SK-N-SH (cell line): ENCODE measurements around the gene ZDHHC7.

Experiments
- CTCF ChIP-seq: fragments of 200-600 bp; sonication (generic); IDR thresholded peaks from 2 replicates; pipeline ENCODE4 v1.6.1; 2017; ENCODE audit warnings: antibody characterized with exemption, mild to moderate bottlenecking, moderate library complexity
- FOXM1 ChIP-seq: IDR thresholded peaks from 2 replicates; pipeline ENCODE4 v1.4.0; 2012; ENCODE audit warnings: low read depth, mild to moderate bottlenecking
- NRF1 ChIP-seq: IDR thresholded peaks from 2 replicates; pipeline ENCODE4 v1.6.1; 2012; ENCODE audit warnings: low read depth, mild to moderate bottlenecking, low read length
- USF1 ChIP-seq: IDR thresholded peaks from 2 replicates; pipeline ENCODE4 v1.4.0; 2012; ENCODE audit warnings: low read depth, borderline replicate concordance

- TF ChIP-seq NRF1 (no peak), FOXM1 (no peak), CTCF (no peak), USF1 (no peak)
Measured at GRCh38 chr16:85051683-85052082, 40.3 kb upstream of the ZDHHC7 start.
